Measurements from ENCODE around the gene INAFM2.

The INAFM2 gene

DNA sequence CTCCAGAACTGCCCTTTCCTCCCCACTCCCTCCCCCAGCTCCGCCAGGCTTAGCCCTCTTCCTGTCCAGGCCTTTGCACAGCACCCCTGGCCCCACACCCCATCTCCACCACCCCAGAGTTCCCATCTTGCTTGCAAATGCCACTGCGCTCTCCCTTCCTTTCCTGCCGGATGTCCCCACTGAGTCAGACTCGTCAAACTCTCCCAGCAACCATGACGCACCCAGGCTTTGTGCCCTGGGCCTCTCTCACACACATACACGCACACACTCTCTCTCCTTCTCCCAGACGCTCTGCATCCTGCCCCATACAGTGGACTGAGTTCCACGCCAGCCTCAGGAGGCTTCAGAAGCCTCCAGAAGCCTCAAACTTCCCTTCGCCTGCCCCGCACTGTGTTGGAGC lies 20.0 kb downstream of the INAFM2 start:
- TF ChIP-seq, protein P1, sequence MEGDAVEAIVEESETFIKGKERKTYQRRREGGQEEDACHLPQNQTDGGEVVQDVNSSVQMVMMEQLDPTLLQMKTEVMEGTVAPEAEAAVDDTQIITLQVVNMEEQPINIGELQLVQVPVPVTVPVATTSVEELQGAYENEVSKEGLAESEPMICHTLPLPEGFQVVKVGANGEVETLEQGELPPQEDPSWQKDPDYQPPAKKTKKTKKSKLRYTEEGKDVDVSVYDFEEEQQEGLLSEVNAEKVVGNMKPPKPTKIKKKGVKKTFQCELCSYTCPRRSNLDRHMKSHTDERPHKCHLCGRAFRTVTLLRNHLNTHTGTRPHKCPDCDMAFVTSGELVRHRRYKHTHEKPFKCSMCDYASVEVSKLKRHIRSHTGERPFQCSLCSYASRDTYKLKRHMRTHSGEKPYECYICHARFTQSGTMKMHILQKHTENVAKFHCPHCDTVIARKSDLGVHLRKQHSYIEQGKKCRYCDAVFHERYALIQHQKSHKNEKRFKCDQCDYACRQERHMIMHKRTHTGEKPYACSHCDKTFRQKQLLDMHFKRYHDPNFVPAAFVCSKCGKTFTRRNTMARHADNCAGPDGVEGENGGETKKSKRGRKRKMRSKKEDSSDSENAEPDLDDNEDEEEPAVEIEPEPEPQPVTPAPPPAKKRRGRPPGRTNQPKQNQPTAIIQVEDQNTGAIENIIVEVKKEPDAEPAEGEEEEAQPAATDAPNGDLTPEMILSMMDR (IDR thresholded peaks at IDR 0.05; ENCODE audit: control insufficient read depth, extremely low read depth, insufficient read depth) = no peak
- no peak overlapping the region for H3K4me3 ChIP-seq (ENCODE audit: low read depth, low read length)
- DNase-seq (ENCODE audit: low read depth) = no peak

DNA sequence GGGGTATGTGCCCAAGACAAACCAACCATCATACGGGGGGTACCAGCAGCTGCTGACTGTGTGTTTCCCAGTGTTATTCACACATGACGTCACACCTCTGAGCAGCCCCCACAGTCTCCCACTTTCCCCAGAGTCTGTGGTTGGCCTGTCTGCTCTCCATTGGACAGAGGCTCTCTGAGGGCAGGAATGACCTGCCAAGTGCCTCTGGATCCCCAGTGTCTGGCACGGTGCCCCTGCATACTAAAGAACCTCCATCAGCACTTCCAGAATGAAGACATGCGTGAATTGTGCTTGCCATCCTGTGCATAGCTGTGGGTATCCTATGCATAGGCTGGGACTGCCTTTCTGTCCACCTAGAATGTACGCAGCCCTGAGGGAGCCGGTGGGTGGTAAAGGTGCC lies 20.7 kb downstream of the INAFM2 start:
- no peak for DNase-seq (ENCODE audit: low read depth)
- no peak overlapping the region for H3K4me3 ChIP-seq (ENCODE audit: low read depth, low read length)
- TF ChIP-seq, protein P1 (IDR thresholded peaks at IDR 0.05; ENCODE audit: control insufficient read depth, extremely low read depth, insufficient read depth) = no peak

DNA sequence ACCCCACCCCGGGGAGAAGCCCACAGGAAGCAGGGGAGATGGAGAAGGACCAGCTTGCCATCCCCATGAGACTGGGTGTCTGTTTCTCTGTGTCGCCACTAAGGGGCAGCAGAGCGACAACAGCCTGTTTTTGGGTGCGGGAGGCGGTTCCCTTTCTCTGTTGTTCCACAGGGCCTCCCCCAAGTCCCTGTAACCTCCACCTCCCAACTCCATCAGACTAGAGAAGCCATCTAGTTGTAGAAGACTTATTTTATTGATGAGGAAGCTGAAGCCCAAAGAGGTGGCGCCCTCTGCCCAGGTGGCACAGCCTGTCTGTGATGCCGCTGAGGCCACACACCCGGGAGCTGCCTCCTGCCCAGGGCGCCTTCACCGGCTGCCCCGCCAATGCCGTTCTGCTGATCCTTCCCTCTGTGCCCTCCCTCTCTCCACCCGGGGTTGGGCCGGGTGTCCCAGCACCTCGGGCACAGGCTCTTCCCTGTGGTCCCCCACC lies 21.2 kb downstream of the INAFM2 start:
- DNase-seq (ENCODE audit: low read depth) = no peak
- no peak overlapping the region for H3K4me3 ChIP-seq (ENCODE audit: low read depth, low read length)
- TF ChIP-seq, protein P1 (IDR thresholded peaks at IDR 0.05; ENCODE audit: control insufficient read depth, extremely low read depth, insufficient read depth) = peak; percentile 81

DNA sequence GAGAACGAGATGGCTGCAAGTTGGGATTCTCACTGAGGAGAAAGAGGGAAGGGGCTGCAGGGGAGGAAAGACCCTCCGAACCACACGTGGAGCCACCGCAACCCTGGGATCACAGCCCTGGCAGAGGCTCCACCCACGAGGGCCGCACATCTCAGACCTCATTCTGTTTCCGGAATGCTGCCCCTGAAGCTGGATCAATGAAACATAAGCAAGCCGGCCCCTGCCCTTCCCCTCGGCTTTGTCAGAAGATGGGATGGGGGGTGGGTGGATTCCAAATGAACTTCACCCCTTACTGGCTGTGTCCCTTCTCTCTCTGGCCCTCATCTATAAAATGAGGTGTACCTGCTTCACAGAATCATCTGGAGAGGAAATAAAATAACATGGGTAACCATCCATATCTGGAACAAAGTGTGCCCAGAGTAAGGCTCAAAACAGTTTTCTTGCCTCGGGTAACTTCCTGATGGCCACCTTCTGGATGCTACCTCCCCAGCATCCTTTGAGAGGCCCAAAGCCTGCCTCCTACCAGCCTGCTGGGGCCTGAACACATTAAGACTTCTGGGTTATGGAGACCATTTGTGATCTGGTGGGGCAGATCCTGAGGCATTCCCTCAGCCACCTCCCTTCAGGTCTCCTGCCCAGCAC lies 21.9 kb downstream of the INAFM2 start:
- no peak for DNase-seq (ENCODE audit: low read depth)
- TF ChIP-seq, protein P1 (IDR thresholded peaks at IDR 0.05; ENCODE audit: control insufficient read depth, extremely low read depth, insufficient read depth) = no peak
- H3K4me3 ChIP-seq (ENCODE audit: low read depth, low read length) = no peak overlapping the region

DNA sequence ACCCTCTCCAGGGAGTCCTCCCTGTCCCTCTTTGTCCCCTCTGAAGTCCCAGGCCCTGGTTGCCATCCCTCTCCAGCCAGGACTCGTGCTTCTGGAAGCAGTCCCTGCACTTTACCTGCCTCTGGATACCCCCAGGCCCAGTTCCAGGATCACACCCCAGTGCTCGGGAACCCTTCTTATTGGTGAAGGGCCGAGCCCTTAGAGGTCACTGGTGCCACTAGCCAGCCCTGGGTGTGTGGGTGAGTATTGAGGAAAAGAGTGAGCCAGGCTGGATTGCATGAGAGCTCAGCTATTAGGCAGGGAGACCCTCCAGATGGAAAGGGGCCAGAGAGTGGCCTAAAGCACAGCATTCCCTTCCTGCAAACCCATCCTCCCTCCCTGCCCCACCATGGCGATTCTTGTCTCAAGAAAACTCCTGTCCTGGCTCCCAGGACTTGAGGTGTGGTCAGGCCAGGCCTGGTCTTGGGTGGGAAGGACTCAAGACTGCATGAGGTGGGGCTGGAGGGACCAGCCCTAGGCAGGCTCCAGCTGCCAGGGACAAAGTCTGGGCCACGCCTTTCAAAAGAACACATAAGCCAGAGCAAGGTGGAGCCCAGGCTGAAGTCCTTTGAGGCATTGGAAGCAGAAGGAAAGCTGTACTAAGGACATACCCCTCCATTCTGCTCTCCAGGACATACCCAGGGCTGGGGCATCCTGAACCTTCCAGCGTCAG lies 22.5 kb downstream of the INAFM2 start:
- DNase-seq (ENCODE audit: low read depth) = no peak
- H3K4me3 ChIP-seq (ENCODE audit: low read depth, low read length) = no peak overlapping the region
- TF ChIP-seq, protein P1 (IDR thresholded peaks at IDR 0.05; ENCODE audit: control insufficient read depth, extremely low read depth, insufficient read depth) = no peak

DNA sequence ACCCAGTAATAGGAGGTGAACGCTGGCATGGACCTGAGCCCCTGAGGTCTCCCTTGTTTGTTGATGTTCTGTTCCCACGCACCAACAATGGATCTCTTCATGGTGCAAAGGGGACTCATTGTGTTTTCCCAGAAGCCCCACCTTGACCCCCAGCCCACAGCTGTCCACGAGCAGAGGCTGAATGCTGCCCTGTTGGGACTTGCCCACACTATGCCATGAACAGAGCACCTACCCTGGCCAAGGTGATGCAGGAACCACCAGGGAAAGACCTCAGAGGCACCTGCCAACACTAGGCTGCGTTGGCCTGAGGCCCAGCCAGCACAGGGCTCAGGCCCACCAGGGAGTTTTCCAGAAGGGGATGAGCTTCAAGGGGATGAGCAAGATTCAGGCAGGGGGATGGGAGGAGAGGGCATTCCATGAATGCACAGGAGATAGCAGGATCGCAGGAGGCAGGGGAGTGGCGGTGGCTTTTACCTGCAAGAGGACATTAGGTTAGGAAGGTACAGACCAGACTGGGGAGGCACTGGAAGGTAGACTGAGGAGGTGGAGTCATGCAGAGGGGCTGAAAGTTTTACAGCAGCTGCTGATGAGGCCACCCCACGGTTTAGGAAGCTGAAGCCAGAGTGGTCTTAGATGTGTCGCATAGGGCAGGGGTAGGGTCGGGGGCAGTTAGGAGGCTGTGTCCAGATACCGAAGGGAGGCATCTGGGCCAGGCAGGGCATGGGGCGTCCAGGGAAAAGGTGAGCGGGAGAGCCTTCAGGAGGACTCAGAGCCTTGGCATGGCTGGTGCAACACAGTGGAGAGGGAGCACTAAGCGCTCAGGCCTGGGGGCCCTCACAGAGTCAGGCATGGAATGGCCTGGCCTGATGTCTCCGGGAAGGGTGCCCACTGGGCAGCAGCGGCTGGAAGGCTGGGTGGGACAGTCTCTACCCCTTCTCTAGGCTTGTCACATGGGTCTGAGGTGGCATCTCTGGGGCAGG lies 23.4 kb downstream of the INAFM2 start:
- H3K4me3 ChIP-seq (ENCODE audit: low read depth, low read length) = no peak overlapping the region
- DNase-seq (ENCODE audit: low read depth) = no peak
- TF ChIP-seq, protein P1 (IDR thresholded peaks at IDR 0.05; ENCODE audit: control insufficient read depth, extremely low read depth, insufficient read depth) = no peak
